Stimulated activated naive CD8-positive, alpha-beta T cell treated with anti-CD3 and anti-CD28 coated beads, Interleukin-15, amount 100 ng/mL, for 72 hours (primary cell): Measurements from ENCODE around the gene NUAK2.
A peak's percentile ranks its signal among the peaks of the same experiment; 100 is the strongest.

Experiments used
- ATAC-seq: fragments of 150-1000 bp; cut with Tn5 transposase; 2 replicates; pipeline ENCODE4 v1.10.0; 2021; ENCODE audit warnings: mild to moderate bottlenecking, moderate library complexity
- DNase-seq, 2 donors: peaks; one replicate each; pipeline ENCODE4 v3.0.0; 2021 to 2022
- H3K27ac Mint-ChIP-seq, 2 donors: one replicate each; pipeline ENCODE4 v1.8.0; 2022; ENCODE audit warnings: mild to moderate bottlenecking in 2 of 2, mixed read lengths in 2 of 2, moderate library complexity in 2 of 2
- H3K27me3 Mint-ChIP-seq: one replicate; pipeline ENCODE4 v1.8.0; 2022; ENCODE audit warnings: mixed read lengths
- H3K4me1 Mint-ChIP-seq: one replicate; pipeline ENCODE4 v1.8.0; 2022; ENCODE audit warnings: mild to moderate bottlenecking, mixed read lengths
- H3K4me3 Mint-ChIP-seq, 2 donors: one replicate each; pipeline ENCODE4 v1.8.0; 2022; ENCODE audit warnings: mild to moderate bottlenecking in 2 of 2, mixed read lengths in 2 of 2, moderate library complexity in 1 of 2
- H3K9me3 Mint-ChIP-seq, 2 donors: one replicate each; pipeline ENCODE4 v1.8.0; 2022; ENCODE audit warnings: mixed read lengths in 2 of 2

Gene NUAK2

GRCh38 chr1:205266611-205267305 lies 54.8 kb downstream of the NUAK2 start:
- H3K27ac Mint-ChIP-seq: no peak overlapping the region
- no peaks in the 10 kb centered on the region for H3K27me3 Mint-ChIP-seq
- H3K4me3 Mint-ChIP-seq: no peak overlapping the region
- peaks cover 33% of the 10 kb centered on the region for H3K4me1 Mint-ChIP-seq
- DNase-seq (no peak), ATAC-seq (no peak)
- H3K9me3 Mint-ChIP-seq: no peaks in the 10 kb centered on the region

- Mint-ChIP-seq H3K4me3 (no peak overlapping the region), H3K27me3 (peaks cover 10% of the 10 kb centered on the region), H3K4me1 (peaks cover 49% of the 10 kb centered on the region), H3K27ac (no peak overlapping the region), H3K9me3 (no peaks in the 10 kb centered on the region)
- ATAC-seq (no peak), DNase-seq (no peak)
These were observed 57.9 kb downstream of the NUAK2 start for GRCh38 chr1:205263580-205264190.

DNA sequence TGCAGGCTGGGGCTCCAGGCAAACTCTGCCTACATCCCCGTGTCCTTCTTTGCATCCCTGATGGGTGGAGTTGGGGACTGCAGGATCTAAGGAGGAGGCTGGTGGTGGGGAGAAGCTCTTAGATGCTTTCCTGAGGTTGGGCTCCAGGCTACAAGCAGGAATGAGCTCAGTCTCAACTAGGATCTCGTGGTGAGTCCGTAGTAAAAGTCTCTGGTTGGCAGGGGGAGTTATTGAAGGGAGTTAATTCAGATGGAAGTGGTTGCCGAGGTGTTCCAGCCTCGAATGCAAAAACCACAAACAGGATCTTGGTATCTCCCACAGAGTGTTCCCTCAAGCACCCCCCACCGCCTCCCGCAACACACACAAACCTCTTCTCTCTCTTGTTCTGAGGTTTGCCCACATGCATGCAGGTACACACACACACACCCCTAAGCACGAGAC lies 58.8 kb downstream of the NUAK2 start:
- peaks cover 58% of the 10 kb centered on the region for H3K4me1 Mint-ChIP-seq
- no peaks in the 10 kb centered on the region for H3K9me3 Mint-ChIP-seq
- no peak overlapping the region for H3K4me3 Mint-ChIP-seq
- no peak overlapping the region for H3K27ac Mint-ChIP-seq
- no peak for ATAC-seq
- DNase-seq: no peak
- peaks cover 10% of the 10 kb centered on the region for H3K27me3 Mint-ChIP-seq

- no peak for DNase-seq
- Mint-ChIP-seq H3K27ac (no peak overlapping the region), H3K4me3 (peak overlapping the region; percentile 2 to 14)
These were observed 59.4 kb downstream of the NUAK2 start for GRCh38 chr1:205261946-205262691.

DNA sequence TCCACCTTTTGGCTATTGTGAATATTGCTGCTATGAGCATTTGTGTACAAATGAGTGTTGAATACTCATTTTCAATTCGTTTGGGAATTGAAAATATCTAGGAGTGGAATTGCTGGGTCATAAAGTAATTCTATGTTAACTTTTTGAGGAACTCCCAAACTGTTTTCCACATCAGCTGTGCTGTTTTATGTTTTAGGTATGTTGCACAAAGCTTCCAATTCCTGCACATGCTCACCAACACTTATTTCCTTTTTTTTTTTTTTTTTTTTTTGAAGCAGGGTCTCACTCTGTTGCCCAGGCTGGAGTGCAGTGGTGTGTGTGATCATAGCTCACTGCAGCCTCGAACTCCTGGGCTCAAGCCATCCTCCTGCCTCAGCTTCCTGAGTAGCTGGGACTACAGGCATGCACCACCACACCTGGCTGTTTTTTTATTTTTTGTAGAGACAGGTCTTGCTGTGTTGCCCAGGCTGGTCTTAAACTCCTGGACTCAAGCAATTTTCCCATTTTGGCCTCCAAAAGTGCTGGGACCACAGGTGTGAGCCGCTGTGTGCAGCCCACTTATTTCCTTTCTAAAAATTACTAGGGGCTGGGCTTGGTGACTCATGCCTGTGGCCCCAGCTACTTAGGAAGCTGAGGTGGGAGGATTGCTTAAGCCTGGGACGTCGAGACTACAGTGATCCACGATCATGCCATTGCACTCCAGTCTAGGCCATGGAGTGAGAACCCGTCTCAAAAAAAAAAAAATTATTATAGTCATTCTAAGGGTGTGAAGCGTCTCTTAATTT lies 60.4 kb downstream of the NUAK2 start:
- Mint-ChIP-seq H3K9me3 (no peaks in the 10 kb centered on the region), H3K27ac (no peak overlapping the region), H3K4me1 (peaks cover 63% of the 10 kb centered on the region), H3K27me3 (peaks cover 10% of the 10 kb centered on the region), H3K4me3 (no peak overlapping the region)
- ATAC-seq (peak; percentile 47), DNase-seq (no peak)

More at GRCh38 chr1:205261946-205262691, 59.4 kb downstream of the NUAK2 start:
- peaks cover 10% of the 10 kb centered on the region for H3K27me3 Mint-ChIP-seq
- H3K9me3 Mint-ChIP-seq: no peaks in the 10 kb centered on the region
- no peak for ATAC-seq
- H3K4me1 Mint-ChIP-seq: peaks cover 64% of the 10 kb centered on the region

- Mint-ChIP-seq H3K9me3 (no peaks in the 10 kb centered on the region), H3K27me3 (peaks cover 10% of the 10 kb centered on the region), H3K4me3 (no peak overlapping the region), H3K4me1 (peaks cover 67% of the 10 kb centered on the region), H3K27ac (no peak overlapping the region)
- DNase-seq: no peak
- ATAC-seq: no peak
These were observed 61.5 kb downstream of the NUAK2 start for GRCh38 chr1:205259998-205260397.

GRCh38 chr1:205259324-205259832 lies 62.2 kb downstream of the NUAK2 start:
- ATAC-seq: no peak
- Mint-ChIP-seq H3K4me1 (peaks cover 67% of the 10 kb centered on the region), H3K4me3 (no peak overlapping the region), H3K9me3 (no peaks in the 10 kb centered on the region), H3K27ac (no peak overlapping the region), H3K27me3 (peaks cover 10% of the 10 kb centered on the region)
- no peak for DNase-seq

GRCh38 chr1:205258719-205259118 lies 62.8 kb downstream of the NUAK2 start:
- no peak overlapping the region for H3K4me3 Mint-ChIP-seq
- DNase-seq: no peak
- H3K4me1 Mint-ChIP-seq: peaks cover 67% of the 10 kb centered on the region
- no peak overlapping the region for H3K27ac Mint-ChIP-seq
- H3K27me3 Mint-ChIP-seq: peaks cover 10% of the 10 kb centered on the region
- H3K9me3 Mint-ChIP-seq: no peaks in the 10 kb centered on the region
- no peak for ATAC-seq

GRCh38 chr1:205258261-205258691 lies 63.3 kb downstream of the NUAK2 start:
- peaks cover 10% of the 10 kb centered on the region for H3K27me3 Mint-ChIP-seq
- H3K9me3 Mint-ChIP-seq: no peaks in the 10 kb centered on the region
- DNase-seq (no peak), ATAC-seq (peak; percentile 10)
- H3K4me3 Mint-ChIP-seq: no peak overlapping the region
- H3K4me1 Mint-ChIP-seq: peaks cover 62% of the 10 kb centered on the region
- H3K27ac Mint-ChIP-seq: no peak overlapping the region

- no peak overlapping the region for H3K27ac Mint-ChIP-seq
- H3K27me3 Mint-ChIP-seq: peaks cover 10% of the 10 kb centered on the region
- H3K4me3 Mint-ChIP-seq: no peak overlapping the region
- no peaks in the 10 kb centered on the region for H3K9me3 Mint-ChIP-seq
- ATAC-seq (no peak), DNase-seq (no peak)
- H3K4me1 Mint-ChIP-seq: peaks cover 57% of the 10 kb centered on the region
These were observed 63.8 kb downstream of the NUAK2 start for GRCh38 chr1:205257735-205258134.

DNA sequence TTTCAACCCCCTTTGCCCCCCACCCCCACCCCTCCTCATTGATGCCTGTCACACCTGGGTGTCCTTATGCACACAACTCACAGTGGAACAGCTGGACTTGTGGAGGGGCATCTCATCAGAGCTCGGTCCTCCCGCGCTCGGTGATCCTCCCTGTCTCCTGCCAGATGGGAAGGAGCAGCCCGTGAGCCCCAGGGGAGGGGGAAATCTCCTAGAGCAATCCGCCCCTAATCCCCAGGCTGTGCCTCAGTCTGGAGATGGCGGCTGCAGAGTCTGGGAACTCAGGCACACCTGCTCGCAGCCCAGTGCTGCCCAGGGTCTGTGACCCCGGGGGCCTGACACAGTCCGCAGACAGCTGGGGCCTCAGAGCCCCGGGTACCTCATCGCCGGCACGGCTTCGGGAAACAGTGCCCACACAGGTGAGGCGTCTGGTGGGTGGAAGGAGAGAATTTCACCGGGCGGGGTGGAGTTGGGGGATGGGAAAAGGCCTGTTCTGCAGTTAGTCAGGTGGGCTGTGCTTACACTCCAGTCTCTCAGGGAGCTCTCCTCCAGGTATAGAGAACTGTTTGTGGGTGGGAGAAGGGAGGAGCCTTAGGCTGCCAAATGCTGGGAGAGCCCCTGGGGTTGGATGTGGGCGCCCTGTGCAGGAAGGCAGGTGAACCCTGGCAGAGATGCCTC lies 64.5 kb downstream of the NUAK2 start:
- no peak for DNase-seq
- peaks cover 10% of the 10 kb centered on the region for H3K27me3 Mint-ChIP-seq
- H3K9me3 Mint-ChIP-seq: no peaks in the 10 kb centered on the region
- peaks cover 51% of the 10 kb centered on the region for H3K4me1 Mint-ChIP-seq
- no peak overlapping the region for H3K27ac Mint-ChIP-seq
- no peak overlapping the region for H3K4me3 Mint-ChIP-seq
- no peak for ATAC-seq

DNA sequence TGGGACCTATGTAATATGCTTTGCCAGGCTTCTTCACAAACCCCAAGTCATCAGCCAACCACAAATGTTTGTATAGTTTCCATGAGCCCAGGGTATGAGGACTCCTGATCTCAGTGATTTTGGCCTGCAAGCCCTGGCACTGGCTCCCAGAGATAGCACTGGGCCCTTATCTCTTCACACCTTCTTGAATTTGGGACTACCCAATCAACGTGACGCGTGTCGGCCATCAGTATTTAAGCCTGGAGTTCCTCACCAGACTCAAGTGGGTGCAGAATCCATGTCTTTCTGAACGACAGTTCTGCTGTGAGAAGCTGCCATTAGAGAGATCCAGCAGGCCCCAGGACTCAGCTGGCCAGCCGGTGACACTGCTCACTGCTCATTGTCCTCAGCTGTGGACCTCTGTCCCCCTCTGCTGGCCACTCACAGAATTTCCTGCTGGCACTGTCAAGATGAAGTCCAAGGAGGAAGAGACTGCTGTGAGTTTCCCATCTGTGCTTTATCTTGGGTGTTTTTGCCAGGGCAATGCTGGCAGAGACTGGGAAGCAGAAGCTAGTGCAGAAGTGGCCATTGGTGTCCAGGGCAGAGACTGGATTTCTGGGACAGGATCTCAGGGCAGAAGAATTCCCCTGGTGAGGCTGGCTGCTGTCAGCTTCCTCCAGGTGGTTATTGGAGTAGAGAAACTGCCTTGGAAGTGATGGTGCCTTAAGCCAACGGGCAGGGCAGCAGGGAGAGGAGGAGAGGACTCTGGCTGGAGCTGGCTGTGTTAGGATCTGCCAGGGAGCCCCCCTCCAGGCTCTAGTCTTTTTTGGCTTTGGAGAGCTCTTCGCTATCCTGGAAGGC lies 65.4 kb downstream of the NUAK2 start:
- no peaks in the 10 kb centered on the region for H3K9me3 Mint-ChIP-seq
- peaks cover 10% of the 10 kb centered on the region for H3K27me3 Mint-ChIP-seq
- peaks cover 41% of the 10 kb centered on the region for H3K4me1 Mint-ChIP-seq

More for the DNA sequence above, 65.4 kb downstream of the NUAK2 start:
- Mint-ChIP-seq H3K4me3 (no peak overlapping the region), H3K27ac (no peak overlapping the region)
- peak; percentile 96 for ATAC-seq
- DNase-seq: peak; percentile 81 to 86
